WI38 (cell line): ENCODE data around the gene PIWIL1.

Experiments used
- H3K4me3 ChIP-seq: 2 replicates; pipeline ENCODE4 v1.5.1; 2011; ENCODE audit warnings: low read depth, mild to moderate bottlenecking, control low read depth, low read length
- CTCF ChIP-seq: IDR thresholded peaks from 2 replicates; pipeline ENCODE4 v1.5.1; 2012; ENCODE audit warnings: low read depth, mild to moderate bottlenecking, control low read depth, low read length

Gene PIWIL1

GRCh38 chr12:130300737-130301535 is 36.8 kb upstream of the PIWIL1 start:
- H3K4me3 ChIP-seq: no peak overlapping the region
- no peak for TF ChIP-seq CTCF

GRCh38 chr12:130301559-130301958 is 36.1 kb upstream of the PIWIL1 start:
- TF ChIP-seq CTCF: no peak

DNA sequence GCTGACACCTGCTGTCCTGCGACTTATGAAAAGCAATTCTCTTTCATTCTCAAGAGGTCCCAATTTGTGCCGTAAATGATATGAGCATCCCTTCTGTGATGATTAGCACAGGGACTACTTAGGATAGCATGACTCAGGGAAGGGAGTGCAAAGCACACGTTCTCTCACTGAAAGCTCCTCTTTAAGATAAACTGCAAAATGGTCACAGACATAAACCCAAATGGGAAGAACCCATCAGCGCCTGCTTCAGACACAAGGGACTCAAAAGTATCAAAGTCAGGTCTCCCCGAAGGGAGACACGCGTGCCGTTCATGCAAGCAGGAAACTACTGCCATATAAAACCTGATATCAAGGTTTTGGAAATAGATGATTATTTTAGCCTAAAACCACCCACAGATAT is 33.9 kb upstream of the PIWIL1 start:
- no peak for TF ChIP-seq CTCF
- no peak overlapping the region for H3K4me3 ChIP-seq

More at GRCh38 chr12:130301559-130301958, 36.1 kb upstream of the PIWIL1 start:
- H3K4me3 ChIP-seq: no peak overlapping the region

GRCh38 chr12:130307859-130308258 is 29.8 kb upstream of the PIWIL1 start:
- H3K4me3 ChIP-seq: no peak overlapping the region
- TF ChIP-seq CTCF: no peak

DNA sequence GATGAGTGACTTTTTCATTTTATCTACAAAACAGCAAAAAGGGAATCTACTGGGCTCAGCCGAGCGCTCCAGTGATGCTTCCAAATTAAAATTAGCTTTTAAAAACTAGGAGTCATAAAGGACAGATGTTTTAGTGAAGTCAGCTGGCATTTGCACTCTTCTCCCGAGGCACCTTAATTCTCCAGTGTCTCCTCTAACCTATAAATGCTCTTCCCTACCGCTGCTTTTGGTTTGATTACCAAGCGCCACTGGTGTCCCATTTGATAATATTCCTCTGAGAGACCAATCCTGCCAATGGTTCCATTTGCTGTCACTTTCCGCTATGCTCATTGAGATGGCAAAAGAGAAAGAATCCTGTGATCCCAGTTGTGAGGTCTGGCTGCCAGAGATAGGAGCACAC is 29.3 kb upstream of the PIWIL1 start:
- no peak overlapping the region for H3K4me3 ChIP-seq
- no peak for TF ChIP-seq CTCF

- no peak for TF ChIP-seq CTCF
- H3K4me3 ChIP-seq: no peak overlapping the region
These were observed 21.4 kb upstream of the PIWIL1 start for GRCh38 chr12:130316251-130316650.

DNA sequence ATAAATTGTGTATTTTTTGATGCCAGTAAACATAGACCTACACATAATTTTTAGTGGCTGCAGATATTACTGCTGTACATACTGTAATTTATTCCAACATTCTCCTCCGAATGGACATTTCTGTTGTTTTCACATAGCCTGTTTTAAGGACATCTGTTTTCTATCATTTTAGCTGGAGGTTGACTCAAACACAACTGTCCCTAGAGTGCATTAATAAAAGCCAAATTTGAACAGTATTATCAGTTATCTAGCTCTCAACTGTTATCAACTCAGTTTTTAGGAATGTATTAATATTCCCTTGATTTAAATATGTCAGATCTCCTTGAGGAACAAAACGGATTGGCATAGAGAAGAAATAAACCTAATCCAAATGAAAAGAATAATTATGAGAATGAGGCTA is 17.2 kb upstream of the PIWIL1 start:
- H3K4me3 ChIP-seq: no peak overlapping the region
- TF ChIP-seq CTCF: no peak
